ENCODE results near the gene SNRPE.

SNRPE gene

GRCh38 chr1:203888807-203889251, 27.4 kb downstream of the SNRPE start:
- no peak for DNase-seq

- DNase-seq: no peak
These were observed 30.6 kb downstream of the SNRPE start for GRCh38 chr1:203891950-203892349.

- no peak for DNase-seq
These were observed 37.3 kb downstream of the SNRPE start for GRCh38 chr1:203898458-203899352.

GRCh38 chr1:203899353-203899716, 37.9 kb downstream of the SNRPE start:
- no peak for DNase-seq

- DNase-seq: no peak
These were observed 38.7 kb downstream of the SNRPE start for GRCh38 chr1:203899869-203900714.

- no peak for DNase-seq
These were observed 40.2 kb downstream of the SNRPE start for GRCh38 chr1:203901581-203901980.

- DNase-seq: no peak
These were observed 43.9 kb downstream of the SNRPE start for GRCh38 chr1:203905275-203905674.

- no peak for DNase-seq
These were observed 45.5 kb downstream of the SNRPE start for GRCh38 chr1:203906932-203907331.

GRCh38 chr1:203907901-203908300, 46.5 kb downstream of the SNRPE start:
- no peak for DNase-seq

GRCh38 chr1:203911806-203912205, 50.4 kb downstream of the SNRPE start:
- DNase-seq: no peak

GRCh38 chr1:203913073-203913521, 51.7 kb downstream of the SNRPE start:
- DNase-seq: no peak

GRCh38 chr1:203914292-203914691, 52.9 kb downstream of the SNRPE start:
- no peak for DNase-seq

- no peak for DNase-seq
These were observed 54.4 kb downstream of the SNRPE start for GRCh38 chr1:203915811-203916210.

GRCh38 chr1:203916756-203917155, 55.4 kb downstream of the SNRPE start:
- no peak for DNase-seq
